ENCODE measurements around the gene NUP42.
"Not testable (repeated sequence)": the region's sequence is repeated elsewhere in the genome, so short reads cannot be mapped to it uniquely, and the experiment has no call there.

NUP42 gene

DNA sequence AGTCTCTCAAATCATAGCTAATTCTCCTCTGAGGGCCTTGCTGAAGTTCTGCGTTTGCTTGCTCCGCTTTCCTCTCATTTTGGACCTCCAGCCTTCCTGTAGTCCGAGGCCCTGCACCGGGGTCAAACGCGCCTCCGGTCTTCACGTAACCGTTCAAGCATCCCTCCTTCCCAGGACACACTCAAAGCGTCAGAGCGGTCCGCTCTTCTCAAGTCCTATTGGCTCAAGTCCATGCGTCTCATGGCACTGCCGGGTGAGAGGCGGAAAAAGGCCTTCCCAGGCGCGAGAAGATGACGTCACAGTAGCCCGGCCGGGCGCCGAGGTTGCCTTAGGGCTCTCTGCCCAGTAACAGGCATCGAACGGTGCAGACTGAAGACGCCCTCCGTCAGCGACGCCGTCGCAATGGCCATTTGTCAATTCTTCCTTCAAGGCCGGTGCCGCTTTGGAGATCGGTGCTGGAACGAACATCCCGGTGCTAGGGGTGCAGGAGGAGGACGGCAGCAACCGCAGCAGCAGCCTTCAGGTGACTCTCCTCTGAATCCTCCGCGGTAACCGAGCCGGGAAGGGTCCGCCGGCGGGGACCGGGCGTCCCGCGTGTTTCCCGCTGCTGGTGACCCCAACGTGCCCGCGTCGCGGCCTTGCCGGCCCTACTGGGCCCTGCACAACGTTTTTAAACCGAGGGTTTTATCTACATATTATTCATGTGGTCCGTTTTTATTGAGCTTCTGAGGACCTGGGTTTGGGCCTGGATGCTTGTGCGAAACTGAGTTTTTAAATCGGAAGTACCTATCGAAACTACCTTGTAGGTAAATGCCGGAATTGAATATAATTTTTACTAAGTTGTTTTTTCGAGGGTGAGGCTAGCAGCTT, at the start of gene NUP42:
Gene NUP42, plus strand, starts transcription at position 365 of the 870 bp plus-strand sequence. Its CDS starts 38 bp downstream, at position 403.
- peak; percentile 90 to 91 for DNase-seq (ENCODE audit: low read depth in 1 of 2, low spot score in 1 of 2)

DNA sequence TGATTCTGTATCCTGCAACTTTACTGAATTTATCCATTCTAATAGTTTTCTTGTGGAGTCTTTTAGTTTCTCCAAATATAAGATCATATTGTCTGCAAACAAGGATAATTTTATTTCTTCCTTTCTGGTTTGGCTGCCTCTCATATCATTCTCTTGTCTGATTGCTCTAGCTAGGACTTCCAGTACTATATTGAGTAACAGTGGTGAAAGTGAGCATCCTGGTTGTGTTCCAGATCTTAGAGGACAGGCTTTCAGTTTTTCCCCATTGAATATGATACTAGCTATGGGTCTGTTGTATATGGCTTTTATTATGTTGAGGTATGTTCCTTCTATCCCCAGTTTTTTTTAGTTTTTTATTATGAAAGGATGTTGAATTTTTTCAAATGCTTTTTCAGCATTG, 48.1 kb upstream of the NUP42 start:
- DNase-seq (ENCODE audit: low read depth in 1 of 2, low spot score in 1 of 2) = no peak

DNA sequence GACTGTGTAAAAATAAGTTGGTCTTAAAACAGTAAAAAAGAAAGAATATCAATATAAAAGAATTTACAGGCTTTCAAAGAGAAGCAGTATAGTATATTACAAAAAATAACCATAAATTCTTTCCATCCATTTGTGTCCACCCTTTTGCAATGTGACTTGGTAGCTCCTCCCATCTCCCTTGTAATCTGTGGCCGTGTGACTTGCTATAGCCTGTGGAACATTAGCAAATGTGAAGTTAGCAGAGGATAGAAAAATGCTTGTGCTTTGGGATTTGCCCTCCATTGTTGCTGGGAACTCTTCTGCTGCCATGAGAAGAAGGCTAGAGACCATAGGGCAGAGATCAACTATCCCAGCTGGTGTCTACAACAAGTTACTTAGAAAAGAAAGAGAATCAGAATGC, 46.1 kb upstream of the NUP42 start:
- no peak for DNase-seq (ENCODE audit: low read depth in 1 of 2, low spot score in 1 of 2)

- DNase-seq (ENCODE audit: low read depth in 1 of 2, low spot score in 1 of 2) = no peak
Observed at GRCh38 chr7:23136216-23136615, 45.6 kb upstream of the NUP42 start.

- DNase-seq (ENCODE audit: low read depth in 1 of 2, low spot score in 1 of 2) = no peak
Observed at GRCh38 chr7:23157679-23158078, 24.2 kb upstream of the NUP42 start.

DNA sequence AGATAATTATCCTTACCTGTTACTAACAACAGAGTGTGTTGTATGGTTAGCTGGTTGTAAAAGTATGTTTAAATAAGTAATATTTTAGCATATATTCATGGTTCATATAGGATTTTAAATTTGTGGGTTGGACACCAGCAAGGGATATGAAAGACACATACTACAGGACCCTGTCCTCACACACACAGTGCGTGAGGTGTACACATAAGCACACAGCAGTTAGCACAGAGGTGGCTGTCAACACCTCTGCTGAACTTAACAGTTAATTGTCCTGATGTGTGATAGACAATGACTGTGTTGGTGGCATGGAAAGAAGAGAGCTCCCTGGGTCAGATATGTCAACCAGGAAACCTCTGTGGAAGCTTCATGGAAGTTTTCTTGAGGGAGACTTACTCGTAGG, 23.3 kb upstream of the NUP42 start:
- DNase-seq (ENCODE audit: low read depth in 1 of 2, low spot score in 1 of 2) = no peak

GRCh38 chr7:23161482-23161881, 20.4 kb upstream of the NUP42 start:
- DNase-seq (ENCODE audit: low read depth in 1 of 2, low spot score in 1 of 2) = no peak

- no peak for DNase-seq (ENCODE audit: low read depth in 1 of 2, low spot score in 1 of 2)
Observed at GRCh38 chr7:23164846-23165245, 17.0 kb upstream of the NUP42 start.

DNA sequence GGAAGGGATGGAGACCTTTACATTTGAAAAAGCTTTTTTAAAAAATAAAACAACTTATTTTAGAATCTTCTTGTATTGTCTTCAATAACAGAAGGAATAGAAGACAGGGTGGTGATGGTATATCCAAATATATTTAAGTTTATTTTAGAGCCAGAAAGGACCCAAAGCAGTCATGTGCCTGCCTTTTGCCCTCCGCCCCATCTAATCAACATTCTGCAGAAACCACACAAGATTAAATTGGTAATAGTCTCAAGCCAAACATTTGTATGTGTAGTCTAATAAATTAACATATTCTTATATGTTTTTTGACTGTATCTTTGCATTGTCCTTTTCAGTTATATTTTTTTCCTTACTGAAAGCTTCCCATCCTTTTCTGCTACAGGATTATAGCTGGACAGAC, 16.5 kb upstream of the NUP42 start:
- no peak for DNase-seq (ENCODE audit: low read depth in 1 of 2, low spot score in 1 of 2)

DNA sequence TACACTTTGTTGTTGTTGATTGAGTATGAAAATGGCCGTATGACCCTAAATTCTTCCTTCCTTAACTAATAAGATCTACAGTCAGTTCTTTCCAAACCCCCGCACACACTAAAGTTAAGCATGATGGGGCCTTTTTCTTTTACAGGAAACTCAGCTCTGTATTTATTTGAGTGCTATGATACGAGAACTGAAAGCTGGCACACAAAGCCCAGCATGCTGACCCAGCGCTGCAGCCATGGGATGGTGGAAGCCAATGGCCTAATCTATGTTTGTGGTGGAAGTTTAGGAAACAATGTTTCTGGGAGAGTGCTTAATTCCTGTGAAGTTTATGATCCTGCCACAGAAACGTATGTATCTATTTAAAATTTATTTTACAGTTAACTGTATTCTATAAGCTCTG, 14.2 kb upstream of the NUP42 start:
- DNase-seq (ENCODE audit: low read depth in 1 of 2, low spot score in 1 of 2) = no peak

GRCh38 chr7:23168111-23168885, 13.6 kb upstream of the NUP42 start:
- DNase-seq (ENCODE audit: low read depth in 1 of 2, low spot score in 1 of 2) = no peak

DNA sequence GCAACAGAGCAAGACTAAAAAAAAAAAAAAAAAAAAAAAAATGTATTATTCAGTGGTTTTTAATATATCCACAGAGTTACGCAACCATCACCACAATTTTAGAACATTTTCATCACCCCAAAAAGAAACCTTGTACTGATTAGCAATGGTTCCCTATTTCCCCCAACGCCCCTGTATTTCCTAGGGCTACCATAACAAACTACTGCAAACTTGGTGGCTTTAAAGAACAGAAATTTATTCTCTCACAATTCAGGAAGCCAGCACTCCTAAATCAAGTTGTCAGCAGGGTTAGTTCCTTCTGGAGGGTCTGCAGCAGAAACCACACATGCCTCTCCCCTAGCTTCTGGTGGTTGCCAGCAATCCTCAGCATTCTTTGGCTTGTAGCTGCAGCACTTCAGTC, 5.9 kb upstream of the NUP42 start:
- no peak for DNase-seq (ENCODE audit: low read depth in 1 of 2, low spot score in 1 of 2)

GRCh38 chr7:23183279-23184012, 1.6 kb downstream of the NUP42 start:
- DNase-seq (ENCODE audit: low read depth in 1 of 2, low spot score in 1 of 2) = no peak

DNA sequence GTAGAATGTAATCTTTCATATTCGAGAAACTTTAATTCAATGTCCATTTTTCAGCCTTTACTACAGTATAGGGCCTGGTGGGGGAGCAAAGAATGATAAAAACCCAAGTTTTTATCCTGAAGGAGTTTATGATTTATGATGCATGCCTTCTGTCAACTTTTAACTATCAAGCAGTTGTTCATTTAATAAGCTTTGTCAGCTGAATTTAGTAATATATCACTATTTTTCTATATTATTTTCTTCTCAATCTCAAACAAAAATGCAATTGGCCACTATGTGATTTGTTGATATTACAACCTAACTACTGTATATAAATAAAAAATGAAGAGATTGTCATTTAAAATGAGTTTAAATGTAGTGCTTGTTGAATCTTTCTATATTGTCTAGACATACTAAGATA, 2.4 kb downstream of the NUP42 start:
- no peak for DNase-seq (ENCODE audit: low read depth in 1 of 2, low spot score in 1 of 2)

GRCh38 chr7:23184709-23185359, 3.0 kb downstream of the NUP42 start:
- DNase-seq (ENCODE audit: low read depth in 1 of 2, low spot score in 1 of 2) = no peak

- no peak for DNase-seq (ENCODE audit: low read depth in 1 of 2, low spot score in 1 of 2)
Observed at GRCh38 chr7:23185980-23186379, 4.1 kb downstream of the NUP42 start.

GRCh38 chr7:23191022-23191421, 9.2 kb downstream of the NUP42 start:
- DNase-seq (ENCODE audit: low read depth in 1 of 2, low spot score in 1 of 2) = no peak

GRCh38 chr7:23193650-23194227, 11.9 kb downstream of the NUP42 start:
- DNase-seq (ENCODE audit: low read depth in 1 of 2, low spot score in 1 of 2) = not testable (repeated sequence)

- no peak for DNase-seq (ENCODE audit: low read depth in 1 of 2, low spot score in 1 of 2)
Observed at GRCh38 chr7:23196306-23196705, 14.5 kb downstream of the NUP42 start.

GRCh38 chr7:23197745-23198144, 15.9 kb downstream of the NUP42 start:
- DNase-seq (ENCODE audit: low read depth in 1 of 2, low spot score in 1 of 2) = not testable (repeated sequence)

GRCh38 chr7:23200331-23200730, 18.5 kb downstream of the NUP42 start:
- DNase-seq (ENCODE audit: low read depth in 1 of 2, low spot score in 1 of 2) = no peak

Measured in activated T-helper 1 cell treated with anti-CD3 and anti-CD28 coated beads, Interleukin-2, amount 50 U/mL, for 16 hours (primary cell).